Esophagus squamous epithelium (tissue), 5 donors: ENCODE results near the gene LMBR1L. TPM values are rescaled to one million over a fixed set of nuclear protein-coding genes. Genes with fewer than 3 reads are reported as not detected.

Source experiments
- DNase-seq: peaks from one replicate; lab custom pipeline; 2025; lab: John Stamatoyannopoulos, UW
- H3K27ac ChIP-seq, 4 donors: fragments of 200-600 bp; sonication (generic); one replicate each; pipeline ENCODE4 v1.5.1; 2016 to 2019; ENCODE audit warnings: mild to moderate bottlenecking in 1 of 4
- H3K27me3 ChIP-seq, 4 donors: fragments of 200-600 bp; sonication (generic); 1 replicate in 3 of 4; 2 replicates in 1 of 4; pipeline versions ENCODE4 v1.5.1 to v1.6.0; 2017 to 2021; ENCODE audit warnings: antibody characterized with exemption in 1 of 4
- H3K36me3 ChIP-seq, 3 donors: fragments of 200-600 bp; sonication (generic); one replicate each; pipeline ENCODE4 v1.5.1; 2016 to 2019
- H3K4me1 ChIP-seq, 3 donors: fragments of 200-600 bp; sonication (generic); one replicate each; pipeline ENCODE4 v1.5.1; 2017 to 2019
- H3K4me3 ChIP-seq, 4 donors: fragments of 200-600 bp; sonication (generic); 1 replicate in 3 of 4; 2 replicates in 1 of 4; pipeline ENCODE4 v1.5.1; 2016 to 2019; ENCODE audit warnings: mild to moderate bottlenecking in 2 of 4, moderate library complexity in 1 of 4
- H3K9me3 ChIP-seq, 3 donors: fragments of 200-600 bp; sonication (generic); one replicate each; pipeline ENCODE4 v1.5.1; 2016 to 2019
- CTCF ChIP-seq, 6 experiments: fragments of 450-650 bp in 4 of 6; fragments of 200-600 bp in 2 of 6; sonication (generic) in 2 of 6; IDR thresholded peaks; one replicate each; pipeline ENCODE4 v1.5.1; 2016 to 2019; ENCODE audit warnings: antibody characterized with exemption in 6 of 6, mild to moderate bottlenecking in 4 of 6, moderate library complexity in 4 of 6
- POLR2A ChIP-seq, 4 donors: fragments of 450-650 bp; IDR thresholded peaks; one replicate each; pipeline ENCODE4 v1.6.1; 2017; ENCODE audit warnings: antibody characterized with exemption in 4 of 4, mild to moderate bottlenecking in 4 of 4, moderate library complexity in 3 of 4
- WGBS, 2 donors: methylation state at CpG; one replicate each; pipeline ENCODE4 v1.1.5; 2018; 5-methylcytosine and 5-hydroxymethylcytosine counted together
- intact Hi-C: fragments of 100-400 bp; cut with DNase I; formaldehyde crosslinking; loops from one replicate; pipeline ENCODE4 v1.15.0; 2022
- small RNA-seq, 4 donors: library from RNA; depleted of rRNA; stranded (forward); fragments of <200 nt; gene quantifications; one replicate each; pipeline ENCODE3, GENCODE V24; 2016
- total RNA-seq, 4 donors: library from RNA; depleted of rRNA; stranded (reverse); fragments of >200 nt; gene quantifications; one replicate each; pipeline ENCODE4 v1.1.0, GENCODE V29; 2016
- donor health status: DM: yes; HTN: yes; CAD: no.

Gene LMBR1L
- total RNA-seq, 4 donors from 2014 or later: 13.7 to 41.8 (median 27.8) TPM

GRCh38 chr12:49049566-49050224, 61.0 kb downstream of the LMBR1L start:
- WGBS, 2 donors: 71 to 74% methylated on average over 8 to 10 of the region's 20 CpGs
- Histone ChIP-seq H3K4me1 (peaks cover 0 to 21% (median 0%) of the 10 kb centered on the region in 3 donors), H3K4me3 (no peak overlapping the region), H3K27me3 (no peaks in the 10 kb centered on the region), H3K27ac (no peak overlapping the region), H3K36me3 (peaks cover 70 to 100% (median 93%) of the 10 kb centered on the region in 3 donors), H3K9me3 (no peaks in the 10 kb centered on the region)
- intact Hi-C loops: no loop called here
- TF ChIP-seq POLR2A (IDR thresholded peaks at IDR 0.05) (no peak), CTCF (IDR thresholded peaks at IDR 0.05) (no peak)
- DNase-seq: no peak

- DNase-seq: no peak
- H3K27ac ChIP-seq: no peak overlapping the region
- peaks cover 71 to 100% (median 93%) of the 10 kb centered on the region in 3 donors for H3K36me3 ChIP-seq
- 87 to 93% methylated on average over 10 of the region's 10 CpGs for WGBS, 2 donors
- H3K4me1 ChIP-seq: peaks cover 0 to 14% (median 0%) of the 10 kb centered on the region in 3 donors
- intact Hi-C loops: no loop called here
- TF ChIP-seq POLR2A (IDR thresholded peaks at IDR 0.05) (no peak), CTCF (IDR thresholded peaks at IDR 0.05) (no peak)
- H3K27me3 ChIP-seq: no peaks in the 10 kb centered on the region
- H3K4me3 ChIP-seq: no peak overlapping the region
- H3K9me3 ChIP-seq: no peaks in the 10 kb centered on the region
Measured at GRCh38 chr12:49048953-49049352, 61.7 kb downstream of the LMBR1L start.

Small RNA genes within 50 kb of the gene (small RNA-seq; reads per million reads assigned to genes)
- gene RF00019: 0 reads per million in 4 donors

Other genes with a start within 250 kb of the LMBR1L start
- gene RND1, start 245.0 kb downstream of the LMBR1L start, total RNA-seq: 1 to 10 TPM in 2 of 4 donors, under 1 TPM in 2; 0.57 to 6.1 (median 0.95) TPM
- gene FKBP11, start 185.4 kb downstream of the LMBR1L start, total RNA-seq: 10 to 100 TPM in 3 of 4 donors, 1 to 10 TPM in 1; 9.5 to 28.6 (median 11.8) TPM
- gene ARF3, start 153.4 kb downstream of the LMBR1L start, total RNA-seq: 10 to 100 TPM; 52.2 to 76.2 (median 61.6) TPM
- gene WNT10B, start 139.1 kb downstream of the LMBR1L start, total RNA-seq: 1 to 10 TPM in 1 of 4 donors, under 1 TPM in 3; 0.19 to 6.3 (median 0.61) TPM
- under 1 TPM in 1 of 4 donors, not detected in 3; 0.41 TPM for gene WNT1, start 132.5 kb downstream of the LMBR1L start, total RNA-seq
- under 1 TPM; 0.19 to 0.40 (median 0.26) TPM for gene DDN, start 111.5 kb downstream of the LMBR1L start, total RNA-seq
- gene PRKAG1, start 92.1 kb downstream of the LMBR1L start, total RNA-seq: 10 to 100 TPM; 31.9 to 58.6 (median 47.8) TPM
- 10 to 100 TPM; 29.4 to 67.9 (median 47.9) TPM for gene KMT2D, start 50.1 kb downstream of the LMBR1L start, total RNA-seq
- under 1 TPM in 2 of 4 donors, not detected in 2; 0.23 to 0.44 TPM for gene RHEBL1, start 40.9 kb downstream of the LMBR1L start, total RNA-seq
- gene DHH, start 16.0 kb downstream of the LMBR1L start, total RNA-seq: under 1 TPM in 3 of 4 donors, not detected in 1; 0.19 to 0.31 (median 0.21) TPM
- 100 to 1,000 TPM; 414 to 957 (median 699) TPM for gene TUBA1B, start 20.5 kb upstream of the LMBR1L start, total RNA-seq
- 10 to 100 TPM; 14.5 to 91.0 (median 46.2) TPM for gene TUBA1A, start 78.2 kb upstream of the LMBR1L start, total RNA-seq
- 1,000 to 10,000 TPM in 1 of 4 donors, 100 to 1,000 TPM in 3; 587 to 1,132 (median 718) TPM for gene TUBA1C, start 154.2 kb upstream of the LMBR1L start, total RNA-seq
- gene PRPH, start 184.3 kb upstream of the LMBR1L start, total RNA-seq: under 1 TPM in 1 of 4 donors, not detected in 3; 0.57 TPM
- 10 to 100 TPM in 2 of 4 donors, 1 to 10 TPM in 2; 4.6 to 17.5 (median 8.8) TPM for gene TROAP, start 212.4 kb upstream of the LMBR1L start, total RNA-seq
- gene C1QL4, start 226.3 kb upstream of the LMBR1L start, total RNA-seq: not detected
- gene DNAJC22, start 236.0 kb upstream of the LMBR1L start, total RNA-seq: under 1 TPM in 2 of 4 donors, not detected in 2; 0.18 to 0.53 TPM